Renal cortex interstitium (tissue), 11 donors: ENCODE data around the gene IL4. TPM values are rescaled to one million over a fixed set of nuclear protein-coding genes. Genes with fewer than 3 reads are reported as not detected.

Experiments
- DNase-seq, 11 donors: peaks; one replicate each; pipeline ENCODE4 v3.0.0-alpha.2; 2013; ENCODE audit warnings: low read depth in 9 of 11, low spot score in 4 of 11; ENCODE audit errors: extremely low read depth in 1 of 11
- polyA plus RNA-seq, 3 donors: library from polyadenylated mRNA; unstranded; fragments of 120-200 nt; gene quantifications; one replicate each; pipeline ENCODE4 v1.2.1, GENCODE V29; 2013; ENCODE audit not compliant: insufficient read length in 3 of 3

The IL4 gene
- polyA plus RNA-seq, 3 donors, result 0.38 TPM; not detected in 2

DNA sequence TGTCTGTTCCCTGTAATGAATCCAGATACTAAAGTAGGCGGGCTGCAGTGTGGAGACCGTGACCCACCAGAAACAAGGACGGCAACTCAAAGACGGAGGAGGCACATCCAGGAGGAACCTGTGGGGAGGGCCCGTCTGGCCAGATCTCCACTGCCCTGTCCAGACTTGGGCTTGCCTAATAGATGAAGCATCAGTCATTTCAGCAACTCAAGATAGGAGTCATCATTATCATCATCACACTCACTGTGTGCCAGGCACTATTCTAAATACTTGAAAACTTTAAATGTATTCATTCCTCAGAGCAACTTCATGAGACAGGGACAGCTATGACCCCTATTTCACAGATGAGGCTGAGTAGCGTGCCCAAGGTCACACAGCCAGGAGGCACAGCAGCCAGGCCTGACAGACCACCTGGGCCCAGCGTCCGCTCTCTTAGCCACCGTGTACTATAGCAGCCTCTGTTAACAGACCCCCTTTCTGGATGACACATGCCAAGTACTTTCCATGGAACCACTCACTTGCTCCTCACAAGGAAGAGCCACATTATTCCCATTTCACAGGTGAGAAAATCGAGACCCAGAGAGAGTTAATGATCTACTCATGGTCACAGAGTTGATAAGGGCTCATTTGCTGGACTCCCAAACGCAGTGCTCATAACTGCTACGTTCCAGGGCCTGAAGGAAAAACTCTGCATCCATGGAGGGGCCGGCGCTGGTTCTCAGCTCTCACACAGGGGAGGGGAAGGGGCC is 4.9 kb upstream of the IL4 start:
- no peak for DNase-seq

DNA sequence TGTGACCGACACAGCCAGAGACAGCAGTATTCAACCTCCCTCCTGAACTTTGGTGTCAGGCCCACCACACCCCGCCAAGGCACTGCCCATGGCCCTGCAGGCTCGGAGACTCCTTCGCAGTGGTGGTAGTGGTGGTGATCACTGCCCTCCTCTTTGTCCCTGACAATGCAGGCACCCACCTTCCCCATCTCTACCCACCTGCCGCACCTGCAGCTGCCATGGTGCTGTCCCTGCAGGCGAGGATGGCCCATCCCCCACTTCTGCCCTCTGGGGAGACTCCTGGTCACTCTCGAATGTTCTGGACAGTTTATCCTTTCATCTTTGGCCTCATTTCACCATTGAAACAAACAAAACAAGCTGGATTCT is 4.4 kb upstream of the IL4 start:
- no peak for DNase-seq

DNA sequence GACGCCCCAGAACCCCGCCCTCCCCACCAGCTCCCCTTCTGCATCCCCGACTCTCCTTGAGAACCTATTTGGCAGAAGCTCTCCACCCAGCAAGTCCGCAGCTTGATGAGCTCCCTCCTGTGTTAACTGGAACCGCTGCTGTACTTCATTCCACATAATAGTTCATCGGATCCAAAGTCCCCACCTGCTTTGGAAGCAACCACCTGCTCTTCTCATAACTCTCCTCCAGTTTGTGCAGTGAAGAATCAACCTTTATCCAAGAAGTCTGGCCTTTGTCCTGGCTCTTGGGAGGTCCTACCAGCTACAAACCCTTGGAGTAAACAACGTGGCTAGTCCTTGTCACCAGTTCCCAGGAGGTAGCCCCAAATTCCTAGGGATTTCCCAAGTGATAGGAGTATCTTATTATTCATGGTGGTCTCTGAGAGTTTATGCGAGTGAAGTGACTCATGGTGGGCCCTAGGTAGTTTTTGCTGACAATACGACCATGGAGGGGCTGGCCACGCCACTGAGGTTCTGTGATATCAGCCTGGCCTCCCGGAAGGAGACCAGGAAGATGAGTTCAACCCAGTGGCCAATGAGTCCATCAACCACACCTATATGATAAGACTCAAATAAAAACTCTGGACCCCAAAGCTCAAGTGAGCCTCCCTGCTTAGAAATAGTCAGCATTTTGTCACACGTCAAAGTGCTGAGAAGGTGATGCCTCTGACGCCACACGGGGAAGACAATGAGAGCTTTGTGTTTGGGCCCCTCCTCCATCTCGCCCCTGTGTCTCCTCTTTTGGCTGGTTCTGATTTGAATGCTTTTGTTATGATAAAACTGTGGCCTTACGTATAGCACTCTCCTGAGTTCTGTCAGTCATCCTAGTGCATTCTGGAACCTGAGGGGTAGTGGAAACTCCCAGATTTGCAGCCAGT is 3.6 kb upstream of the IL4 start:
- DNase-seq, result no peak

DNA sequence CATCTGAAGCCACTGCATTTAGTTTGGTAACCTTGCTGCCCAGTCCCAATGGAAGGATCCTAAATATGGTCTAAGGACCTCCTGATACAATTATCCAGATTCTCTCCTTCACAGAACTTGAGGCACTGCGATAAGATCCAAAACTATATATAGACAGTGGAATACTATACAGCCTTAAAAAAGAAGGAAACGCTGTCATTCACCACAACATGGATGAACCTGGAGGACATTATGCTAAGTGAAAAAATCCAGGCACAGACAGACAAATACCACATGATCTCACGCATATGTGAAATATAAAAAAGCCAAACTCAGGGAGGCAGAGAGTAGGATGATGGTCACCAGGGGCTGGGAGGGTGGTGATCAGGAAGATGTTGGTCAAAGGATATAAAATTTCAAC is 2.8 kb upstream of the IL4 start:
- DNase-seq, result no peak

DNA sequence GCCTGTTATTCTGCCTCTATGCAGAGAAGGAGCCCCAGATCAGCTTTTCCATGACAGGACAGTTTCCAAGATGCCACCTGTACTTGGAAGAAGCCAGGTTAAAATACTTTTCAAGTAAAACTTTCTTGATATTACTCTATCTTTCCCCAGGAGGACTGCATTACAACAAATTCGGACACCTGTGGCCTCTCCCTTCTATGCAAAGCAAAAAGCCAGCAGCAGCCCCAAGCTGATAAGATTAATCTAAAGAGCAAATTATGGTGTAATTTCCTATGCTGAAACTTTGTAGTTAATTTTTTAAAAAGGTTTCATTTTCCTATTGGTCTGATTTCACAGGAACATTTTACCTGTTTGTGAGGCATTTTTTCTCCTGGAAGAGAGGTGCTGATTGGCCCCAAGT is 301 bp upstream of the IL4 start:
- no peak for DNase-seq

DNA sequence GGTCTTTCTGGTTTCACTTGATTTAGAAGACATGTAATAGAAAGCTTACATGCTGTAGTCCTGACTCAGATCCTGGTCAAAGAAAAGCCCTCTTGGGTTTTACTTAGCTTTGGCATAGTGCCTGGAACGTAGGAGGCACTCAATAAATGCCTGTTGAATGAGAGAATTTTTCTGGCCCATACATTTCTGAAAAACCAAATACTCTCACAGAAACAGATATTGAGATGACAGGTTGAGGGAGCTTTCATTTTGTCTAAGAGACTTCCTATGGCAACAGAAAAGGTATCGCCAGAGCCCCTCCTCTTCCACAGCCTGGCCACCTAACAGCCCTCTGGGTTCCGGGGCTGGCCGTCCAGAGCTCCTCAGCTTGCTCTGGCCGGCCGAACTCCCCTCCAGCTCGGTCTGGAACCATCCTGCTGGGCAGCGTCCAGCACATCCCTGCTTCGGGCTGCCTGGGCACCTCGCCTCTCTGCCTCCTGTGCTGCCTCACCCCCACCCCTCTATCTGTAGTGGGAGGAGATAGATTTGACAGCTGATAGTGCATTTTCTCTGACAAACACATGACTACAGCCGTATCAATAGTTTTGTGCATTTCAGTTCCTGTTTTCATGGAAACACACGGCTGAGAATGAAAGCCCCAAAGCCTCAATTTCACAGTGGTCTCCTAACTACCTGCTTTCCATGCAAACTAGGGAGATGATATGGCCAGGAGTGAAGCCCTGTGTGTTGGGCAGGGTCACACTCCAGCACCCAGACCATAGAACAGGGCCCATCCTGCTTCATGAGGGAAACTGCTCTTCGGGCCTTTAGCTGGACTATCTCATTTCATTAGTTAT is 1.1 kb downstream of the IL4 start:
- DNase-seq, result no peak

DNA sequence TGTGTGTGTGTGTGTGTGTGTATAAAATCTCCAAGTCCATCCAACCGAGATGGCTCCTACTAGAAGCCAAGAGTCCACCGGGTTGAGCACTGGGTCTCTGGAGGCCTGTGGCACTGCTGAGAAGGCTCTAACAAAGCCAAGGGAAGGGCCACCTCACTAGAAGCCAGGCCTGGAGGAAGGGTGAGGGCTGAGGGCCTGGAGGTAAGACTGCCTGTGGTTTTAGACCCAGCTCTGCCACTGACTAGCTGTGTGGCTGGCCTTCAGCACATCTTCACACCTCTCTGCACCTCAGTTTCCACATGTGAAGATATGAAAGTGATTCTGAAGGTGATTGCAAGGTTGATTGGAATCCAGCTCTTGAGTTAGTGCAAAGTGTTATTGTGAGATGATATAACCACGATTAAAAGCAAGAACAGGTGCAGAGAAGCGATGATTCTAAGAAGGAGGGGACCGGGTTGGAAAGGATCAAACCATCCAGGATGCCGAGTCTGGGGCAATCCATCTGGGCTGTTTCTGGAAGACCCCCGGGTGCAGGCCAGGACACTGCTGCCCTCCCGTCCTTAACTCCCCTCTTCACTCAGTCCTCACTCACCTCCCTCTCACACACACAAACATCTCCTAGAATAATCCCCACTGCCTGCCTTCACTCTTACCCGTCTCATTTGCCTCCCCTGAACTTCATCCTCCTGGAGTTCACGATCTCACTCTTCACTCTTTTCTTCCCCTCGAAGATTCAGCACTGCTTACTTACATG is 2.3 kb downstream of the IL4 start:
- no peak for DNase-seq

DNA sequence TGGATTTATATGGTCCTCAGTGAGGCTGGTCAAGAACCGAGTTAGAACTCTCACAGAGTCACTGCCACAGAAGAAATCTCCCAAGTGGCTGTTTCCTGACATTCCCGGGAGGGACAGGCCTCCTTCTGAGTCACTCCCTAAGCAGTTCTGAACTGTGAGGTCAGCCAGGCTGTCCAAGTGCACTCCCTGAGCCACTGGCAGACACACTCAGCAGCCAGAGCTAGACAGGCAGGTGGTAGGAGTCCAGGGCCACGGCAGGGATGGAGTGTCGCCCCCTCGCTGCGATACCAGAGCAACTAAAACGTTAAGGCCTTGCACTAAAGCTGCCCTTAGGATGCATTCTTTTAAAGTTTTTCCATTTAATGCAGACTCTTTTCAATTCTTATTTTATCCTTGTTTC is 3.4 kb downstream of the IL4 start:
- no peak for DNase-seq

DNA sequence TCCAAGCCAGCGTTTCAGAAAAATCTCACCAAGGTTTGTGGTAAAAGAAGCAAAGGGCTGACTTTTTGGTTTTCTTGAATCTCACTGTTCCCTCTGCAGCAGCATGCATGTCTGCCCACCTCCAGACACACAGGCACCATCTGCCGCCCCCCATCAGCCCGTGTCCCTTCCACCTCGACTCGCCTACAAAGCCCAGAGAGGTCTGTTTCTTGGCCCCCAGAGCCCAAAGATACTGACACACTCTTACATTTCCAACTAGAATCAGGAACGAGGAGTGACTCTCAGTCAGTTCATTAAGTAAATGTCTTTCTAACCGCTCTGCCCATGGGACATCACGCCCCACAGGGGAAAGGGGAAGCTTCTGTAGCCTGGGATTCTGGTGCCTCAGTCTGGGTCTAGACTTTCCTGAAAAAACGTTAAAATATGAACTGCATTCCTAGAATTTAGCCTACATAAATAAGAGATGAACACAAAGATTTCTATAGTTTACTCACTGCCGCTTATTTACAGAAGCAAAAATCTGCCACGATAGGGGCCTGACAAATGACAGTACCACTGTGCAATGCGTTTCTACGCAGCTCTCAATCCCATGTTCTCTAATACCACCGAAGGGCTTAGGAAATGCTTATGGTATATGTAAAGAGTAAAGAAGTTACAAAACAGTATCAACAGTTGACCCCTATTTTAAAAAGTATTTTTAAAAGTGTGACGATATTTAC is 4.1 kb downstream of the IL4 start:
- DNase-seq, result no peak

DNA sequence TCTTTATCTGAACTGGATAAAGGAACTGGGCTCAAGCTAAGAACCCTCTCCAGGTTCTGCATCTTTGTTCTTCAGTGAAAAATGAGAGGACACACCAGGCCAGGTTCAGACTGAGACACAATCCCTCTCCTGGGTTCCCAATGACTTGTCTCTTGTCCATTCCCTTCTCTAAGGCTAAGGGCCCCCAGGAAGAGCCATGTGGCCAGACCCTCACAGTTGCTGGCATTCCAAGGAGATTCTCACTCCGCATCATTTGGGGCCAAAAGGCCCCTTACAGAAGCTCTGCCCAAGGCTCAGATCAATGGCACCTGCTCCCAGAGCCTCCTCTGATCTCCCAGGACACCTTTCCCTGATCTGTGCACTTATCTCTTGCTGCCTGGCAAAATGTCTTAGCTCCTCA is 4.9 kb downstream of the IL4 start:
- DNase-seq, result no peak

DNA sequence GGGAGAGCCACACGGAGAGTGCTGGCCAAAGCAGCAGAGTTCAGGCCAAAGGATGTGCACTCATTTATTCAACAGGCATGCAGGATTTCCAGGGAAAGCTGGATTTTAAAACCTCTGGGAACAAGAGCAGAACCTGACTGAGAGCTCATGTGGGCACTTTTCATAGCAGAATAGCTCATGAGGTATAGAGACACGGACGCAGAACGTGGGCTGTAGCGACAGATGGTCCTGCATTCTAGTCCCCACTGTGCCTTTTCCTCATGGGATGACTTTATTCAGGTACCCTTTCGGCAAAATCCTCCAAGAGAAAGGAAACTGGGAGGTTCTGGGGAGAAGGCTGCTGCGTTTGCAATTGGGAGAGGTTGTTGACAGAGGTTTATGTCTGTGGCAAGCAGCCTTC is 5.4 kb downstream of the IL4 start:
- no peak for DNase-seq

DNA sequence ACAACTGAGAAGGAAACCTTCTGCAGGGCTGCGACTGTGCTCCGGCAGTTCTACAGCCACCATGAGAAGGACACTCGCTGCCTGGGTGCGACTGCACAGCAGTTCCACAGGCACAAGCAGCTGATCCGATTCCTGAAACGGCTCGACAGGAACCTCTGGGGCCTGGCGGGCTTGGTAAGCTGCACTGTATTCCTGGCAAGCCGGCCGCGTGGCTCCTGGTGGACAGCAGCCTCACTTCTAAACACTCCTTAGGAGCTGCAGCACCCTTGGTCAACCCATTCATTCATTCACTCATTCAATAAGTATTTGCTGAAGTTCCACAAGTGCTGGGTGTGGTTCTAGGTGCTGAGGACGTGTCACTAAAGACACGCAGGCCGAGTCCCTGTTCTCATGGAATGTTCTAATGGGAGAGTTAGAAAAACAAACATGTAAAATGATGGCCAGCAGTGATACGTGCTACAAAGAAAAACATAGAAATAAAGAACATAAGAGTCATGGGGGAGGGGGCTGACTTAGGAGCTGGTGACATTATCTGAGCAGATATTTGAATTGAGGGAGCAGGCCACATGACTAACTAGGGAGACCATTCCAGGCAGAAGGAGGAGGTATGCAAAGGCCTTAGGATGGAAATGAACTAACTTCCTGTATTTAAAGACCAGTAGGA is 6.1 kb downstream of the IL4 start:
- no peak for DNase-seq

DNA sequence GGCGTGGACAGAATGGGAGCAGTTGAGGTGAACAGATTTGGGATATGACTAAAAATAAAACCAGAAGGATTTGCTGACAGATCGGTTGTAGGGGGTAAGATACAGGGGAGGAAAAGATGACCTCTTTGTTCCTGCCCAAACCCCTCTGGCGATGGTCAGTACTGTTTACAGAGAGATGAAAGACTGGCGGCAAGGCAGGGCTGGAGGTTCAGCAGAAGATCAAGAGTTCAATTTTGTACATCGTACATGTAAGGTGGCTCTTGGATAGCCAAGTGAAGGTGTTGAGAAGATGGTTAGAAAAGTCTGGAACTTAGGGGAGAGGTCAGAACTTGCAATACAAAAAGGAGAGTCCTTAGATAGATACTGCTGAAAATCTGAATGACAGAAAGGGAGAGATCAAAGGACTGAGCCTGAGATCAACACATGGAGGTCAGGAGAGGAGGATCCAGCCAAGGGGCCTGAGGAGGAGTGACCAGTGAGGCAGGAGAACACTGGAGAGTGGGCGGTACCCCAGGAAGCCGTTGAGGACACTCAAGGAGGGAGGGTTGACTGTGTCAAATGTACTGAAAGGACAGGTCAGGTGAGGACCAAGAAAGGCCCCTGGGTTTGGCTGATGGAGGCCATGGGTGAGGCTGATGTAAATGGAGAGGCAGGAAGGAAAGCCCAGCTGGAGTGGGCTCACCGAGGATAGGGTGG is 7.1 kb downstream of the IL4 start:
- no peak for DNase-seq

DNA sequence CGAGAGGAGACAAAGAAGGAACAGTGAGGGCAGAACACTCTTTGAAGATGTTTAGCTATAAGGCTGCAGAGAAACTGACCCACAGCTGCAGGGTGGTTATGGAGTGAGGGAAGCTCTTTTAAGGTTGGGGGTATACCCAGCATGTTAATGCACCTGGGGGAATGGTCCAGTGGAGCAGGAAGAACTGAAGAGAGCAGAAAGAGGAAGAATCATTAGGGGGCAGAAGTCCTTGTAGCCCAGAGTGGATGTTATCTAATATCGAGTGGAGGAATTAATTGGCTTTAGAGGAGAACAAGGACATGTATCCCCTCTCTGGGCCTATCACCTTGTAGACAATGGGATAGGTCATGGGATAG is 7.7 kb downstream of the IL4 start:
- no peak for DNase-seq

DNA sequence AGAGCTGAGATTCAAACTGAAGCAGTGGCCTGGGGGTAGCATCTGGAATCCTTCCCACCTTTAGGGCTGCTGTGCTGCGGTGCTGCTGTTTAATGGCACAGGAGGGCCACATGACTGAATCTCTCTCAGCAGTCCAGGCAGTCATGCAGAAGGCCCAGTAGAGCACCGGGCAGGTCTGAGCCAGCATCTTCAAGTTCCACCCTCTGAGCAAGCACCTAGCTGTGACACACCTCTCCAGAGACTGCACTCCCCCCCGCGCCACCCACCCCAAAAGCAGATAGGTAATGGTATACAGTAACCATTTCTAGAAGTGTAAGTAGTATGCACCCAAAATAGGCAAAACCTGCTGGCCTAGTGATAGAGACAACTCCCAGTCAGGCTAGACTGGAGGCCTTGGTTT is 8.2 kb downstream of the IL4 start:
- no peak for DNase-seq

DNA sequence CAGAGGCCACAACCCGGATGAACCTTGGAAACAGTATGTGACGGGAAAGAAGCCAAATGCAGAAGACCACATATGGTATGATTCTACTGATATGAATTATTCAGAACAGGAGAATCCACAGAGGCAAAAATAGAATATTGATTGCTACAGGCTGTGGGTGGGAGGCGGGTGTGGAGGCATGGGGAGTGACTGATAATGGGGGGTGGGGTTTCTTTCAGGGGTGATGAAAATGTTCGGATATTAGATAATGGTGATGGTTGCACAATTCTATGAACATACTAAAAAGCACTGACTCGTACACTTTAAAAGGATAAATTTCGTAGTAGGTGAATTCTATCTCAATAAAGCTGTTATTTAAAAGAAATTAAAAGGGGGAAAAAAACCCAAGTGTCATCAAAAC is 10.7 kb downstream of the IL4 start:
- no peak for DNase-seq

DNA sequence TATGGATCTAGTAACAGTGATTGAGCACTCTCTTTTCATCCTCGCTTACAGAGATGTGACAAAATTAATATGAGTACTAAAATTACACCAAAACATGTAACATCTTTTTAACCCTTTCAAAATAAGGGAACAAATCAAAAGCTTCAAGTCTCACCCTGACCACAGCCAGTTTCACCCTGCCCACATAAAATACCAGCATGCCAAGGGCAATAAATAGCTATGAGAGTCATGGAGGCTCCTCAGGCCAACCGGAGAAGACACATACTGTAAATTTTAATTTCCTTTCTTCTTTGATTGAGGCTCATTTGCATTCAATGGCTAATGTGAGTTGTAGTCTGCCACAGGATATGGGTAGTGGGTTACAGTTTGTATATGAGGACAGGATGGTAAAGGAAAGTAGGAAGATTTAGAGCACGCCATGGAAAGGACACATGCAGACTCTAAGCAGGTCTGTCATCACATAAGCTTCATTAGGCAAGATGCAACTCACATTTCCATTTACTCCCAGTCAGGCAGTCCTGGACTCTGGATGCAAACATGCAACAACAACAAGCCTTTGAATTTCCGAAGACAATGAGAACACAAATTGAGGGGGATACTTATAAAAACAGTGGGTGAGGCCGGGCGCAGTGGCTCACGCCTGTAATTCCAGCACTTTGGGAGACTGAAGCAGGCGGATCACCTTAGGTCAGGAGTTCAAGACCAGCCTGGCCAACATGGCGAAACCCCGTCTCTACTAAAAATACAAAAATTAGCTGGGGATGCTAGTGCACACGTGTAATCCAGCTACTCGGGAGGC is 11.3 kb downstream of the IL4 start:
- no peak for DNase-seq
